Choroid plexus epithelial cell (primary cell): ENCODE results near the gene UNC13A.

Experiments used
- DNase-seq: peaks from one replicate; pipeline ENCODE4 v3.0.0-alpha.2; 2010; ENCODE audit warnings: low read depth
- H3K4me3 ChIP-seq: 2 replicates; pipeline ENCODE4 v1.5.1; 2011; ENCODE audit warnings: low read depth, mild to moderate bottlenecking, control low read depth, low read length, moderate library complexity
- TF ChIP-seq, protein P1 (sequence below): conservative IDR thresholded peaks from 2 replicates; pipeline ENCODE4 v1.5.1; 2011; ENCODE audit warnings: low read depth, mild to moderate bottlenecking, control low read depth, inconsistent platforms, low read length, moderate library complexity

Gene UNC13A

DNA sequence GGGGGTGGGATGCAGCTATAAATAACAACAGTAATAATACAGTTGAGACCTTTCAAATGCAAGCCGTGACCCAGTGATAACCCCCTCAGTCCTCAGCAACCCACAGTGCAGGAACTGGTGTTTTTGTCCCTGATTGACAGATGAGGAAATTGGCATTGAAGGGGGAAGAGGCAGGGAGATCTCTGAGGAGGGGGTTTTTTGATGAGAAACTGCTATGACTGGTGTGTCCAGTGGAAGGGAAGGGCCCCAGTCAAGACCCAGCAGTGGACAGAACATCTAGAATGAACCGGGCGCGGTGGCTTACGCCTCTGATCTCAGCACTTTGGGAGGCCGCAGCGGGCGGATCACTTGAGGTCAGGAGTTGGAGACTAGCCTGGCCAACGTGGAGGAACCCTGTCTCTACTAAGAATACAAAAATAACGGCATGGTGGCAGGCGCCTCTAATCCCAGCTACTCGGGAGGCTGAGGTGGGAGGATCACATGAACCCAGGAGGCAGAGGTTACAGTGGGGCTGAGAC lies 33.0 kb upstream of the UNC13A start:
- TF ChIP-seq, protein P1, sequence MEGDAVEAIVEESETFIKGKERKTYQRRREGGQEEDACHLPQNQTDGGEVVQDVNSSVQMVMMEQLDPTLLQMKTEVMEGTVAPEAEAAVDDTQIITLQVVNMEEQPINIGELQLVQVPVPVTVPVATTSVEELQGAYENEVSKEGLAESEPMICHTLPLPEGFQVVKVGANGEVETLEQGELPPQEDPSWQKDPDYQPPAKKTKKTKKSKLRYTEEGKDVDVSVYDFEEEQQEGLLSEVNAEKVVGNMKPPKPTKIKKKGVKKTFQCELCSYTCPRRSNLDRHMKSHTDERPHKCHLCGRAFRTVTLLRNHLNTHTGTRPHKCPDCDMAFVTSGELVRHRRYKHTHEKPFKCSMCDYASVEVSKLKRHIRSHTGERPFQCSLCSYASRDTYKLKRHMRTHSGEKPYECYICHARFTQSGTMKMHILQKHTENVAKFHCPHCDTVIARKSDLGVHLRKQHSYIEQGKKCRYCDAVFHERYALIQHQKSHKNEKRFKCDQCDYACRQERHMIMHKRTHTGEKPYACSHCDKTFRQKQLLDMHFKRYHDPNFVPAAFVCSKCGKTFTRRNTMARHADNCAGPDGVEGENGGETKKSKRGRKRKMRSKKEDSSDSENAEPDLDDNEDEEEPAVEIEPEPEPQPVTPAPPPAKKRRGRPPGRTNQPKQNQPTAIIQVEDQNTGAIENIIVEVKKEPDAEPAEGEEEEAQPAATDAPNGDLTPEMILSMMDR, result no peak
- no peak overlapping the region for H3K4me3 ChIP-seq
- DNase-seq, result no peak

DNA sequence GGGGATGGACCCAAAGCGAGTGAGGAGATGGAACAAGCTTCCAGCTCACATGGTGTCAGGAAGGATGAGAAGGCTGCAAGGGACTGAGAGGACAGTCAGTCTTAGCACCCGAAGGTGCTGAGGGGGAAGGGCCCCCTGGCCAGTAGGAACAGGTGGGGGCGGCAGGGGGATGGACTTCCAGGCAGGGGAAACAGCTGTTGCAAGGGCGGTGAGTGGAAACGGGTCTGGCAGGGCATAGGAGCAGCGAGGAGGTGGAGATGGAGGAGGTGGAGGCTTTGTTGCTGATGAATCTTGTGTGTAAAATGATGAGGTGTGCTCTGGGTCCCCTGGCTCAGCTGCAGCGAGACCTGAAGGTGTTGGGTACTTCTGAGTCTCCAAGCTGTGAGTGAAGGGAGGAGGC lies 32.3 kb upstream of the UNC13A start:
- H3K4me3 ChIP-seq, result peak overlapping the region; percentile 82
- TF ChIP-seq, protein P1, result no peak
- no peak for DNase-seq

DNA sequence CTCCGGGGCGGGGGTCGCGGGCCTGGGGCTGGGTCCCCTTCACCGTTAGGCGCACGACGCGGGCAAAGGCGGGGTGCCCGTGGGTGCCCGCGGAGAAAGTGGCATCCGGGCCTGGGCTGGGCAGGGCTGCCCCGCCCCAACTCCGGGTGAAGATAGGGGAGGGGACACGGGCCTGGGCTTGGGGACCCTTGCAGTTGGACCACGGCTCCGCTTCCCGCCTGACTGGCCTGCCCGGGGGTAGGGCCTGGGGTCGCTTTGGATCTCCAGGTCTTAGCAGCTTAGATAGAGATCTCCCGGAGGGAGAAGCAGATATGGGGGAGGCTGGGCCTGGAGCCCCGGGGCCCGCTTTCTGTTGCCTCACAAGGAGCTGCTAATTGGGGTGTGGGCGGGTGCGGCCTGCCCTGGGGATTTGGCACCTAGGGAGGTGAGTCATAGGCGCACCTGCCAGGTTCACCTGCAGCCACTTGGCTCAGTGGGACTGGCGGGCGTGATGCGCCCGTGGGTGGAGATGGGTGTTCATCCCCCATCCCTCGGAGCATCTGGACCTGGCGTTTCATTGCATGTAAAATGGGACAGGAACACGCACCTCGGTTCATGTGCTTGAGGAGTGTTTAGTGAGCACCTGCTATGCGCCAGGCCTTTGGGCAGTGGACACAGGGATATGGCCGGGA lies 31.7 kb upstream of the UNC13A start:
- H3K4me3 ChIP-seq, result peak overlapping the region; percentile 82
- TF ChIP-seq, protein P1, result no peak
- no peak for DNase-seq

DNA sequence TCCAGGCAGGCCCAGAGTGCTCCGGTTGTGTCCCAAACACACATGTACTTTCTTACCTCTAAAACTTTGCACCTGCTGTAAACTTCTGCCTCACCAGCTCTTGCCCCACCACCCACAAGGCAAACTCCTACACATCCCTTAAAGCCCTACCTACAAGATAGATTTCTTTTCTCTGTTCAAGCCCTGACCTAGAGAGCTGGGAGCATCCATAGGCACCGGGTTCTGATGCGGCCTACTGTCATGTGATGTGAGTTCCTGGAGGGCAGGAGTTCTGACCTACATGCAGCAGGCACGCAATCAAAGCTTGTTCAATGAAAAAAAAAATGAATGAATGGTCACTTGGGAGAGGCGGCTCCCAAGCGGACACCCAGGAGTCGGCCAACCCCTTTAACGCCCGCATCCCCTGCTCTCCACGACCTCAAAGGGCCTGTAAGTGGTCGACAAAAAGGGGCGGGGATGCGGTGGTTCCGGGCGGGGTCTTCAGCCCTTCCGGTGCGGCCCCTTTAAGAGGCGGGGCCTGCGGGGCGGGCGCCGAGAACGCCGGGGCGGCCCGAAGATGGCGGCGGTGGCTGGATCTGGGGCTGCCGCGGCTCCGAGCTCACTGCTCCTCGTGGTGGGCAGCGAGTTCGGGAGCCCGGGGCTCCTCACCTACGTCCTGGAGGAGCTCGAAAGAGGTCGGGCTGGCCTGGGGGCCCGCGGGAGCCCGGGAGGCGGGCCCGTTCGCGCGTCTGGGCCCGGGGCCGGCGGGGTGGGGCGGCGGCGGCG lies 31.0 kb upstream of the UNC13A start, which contains the start of gene MAP1S:
Gene MAP1S (plus strand): TSS at position 534 of the 765 bp plus-strand sequence. CDS start 23 bp downstream, at position 557.
- peak; percentile 52 for DNase-seq

DNA sequence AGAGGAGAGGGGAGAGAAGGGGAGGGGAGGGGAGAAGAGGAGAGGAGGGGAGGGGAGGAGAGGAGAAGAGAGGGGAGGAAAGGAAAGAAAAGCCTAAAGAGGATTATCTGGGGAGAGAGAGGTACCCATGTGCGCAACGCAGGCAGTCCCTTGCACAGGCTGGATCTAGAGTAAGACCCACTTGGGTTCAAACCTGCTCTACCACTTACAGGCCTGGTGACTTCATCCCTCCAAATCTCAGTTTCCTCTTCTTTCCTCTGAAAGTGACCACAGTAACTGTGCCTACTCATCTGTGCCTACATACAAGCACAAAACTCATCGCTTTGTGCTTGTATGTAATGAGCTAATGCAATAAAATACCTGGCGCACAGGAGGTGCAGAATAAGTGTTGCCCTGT lies 30.4 kb upstream of the UNC13A start:
- H3K4me3 ChIP-seq, result no peak overlapping the region
- TF ChIP-seq, protein P1, result no peak
- DNase-seq, result no peak

More for the DNA sequence above, 31.0 kb upstream of the UNC13A start, which contains the start of gene MAP1S:
- peak within 1 kb of the TSS; percentile 82 for H3K4me3 ChIP-seq
- TF ChIP-seq, protein P1, result no peak

DNA sequence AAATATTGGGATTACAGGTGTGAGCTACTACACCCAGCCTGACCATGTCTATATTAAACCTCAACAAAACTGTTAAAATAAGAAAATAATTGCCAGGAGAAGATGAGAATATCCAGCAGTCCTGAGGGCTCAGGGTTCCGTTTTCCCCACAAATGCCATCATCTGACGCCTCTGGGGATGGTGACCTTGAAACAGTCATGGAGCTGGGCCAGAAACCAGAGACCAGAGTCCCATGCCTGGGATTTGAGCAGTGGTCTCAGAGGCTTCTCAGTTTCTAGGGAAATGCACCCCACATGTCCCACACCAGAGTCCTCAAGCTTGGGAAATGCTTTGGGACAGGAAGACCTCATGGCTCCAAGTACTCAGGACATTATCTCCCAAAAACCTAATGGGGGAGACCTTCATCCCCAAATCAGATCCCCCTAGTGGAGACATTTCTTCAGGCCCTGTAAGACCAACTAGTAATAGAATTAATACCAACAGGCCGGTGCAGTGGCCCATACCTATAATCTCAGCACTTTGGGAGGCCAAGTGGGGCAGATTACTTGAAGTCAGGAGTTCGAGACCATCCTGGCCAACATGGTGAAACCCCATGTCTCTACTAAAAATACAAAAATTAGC lies 28.3 kb upstream of the UNC13A start:
- no peak overlapping the region for H3K4me3 ChIP-seq
- TF ChIP-seq, protein P1, result peak; percentile 35

More for the DNA sequence above, 28.3 kb upstream of the UNC13A start:
- DNase-seq, result no peak
